ACHN (cell line): Measurements from ENCODE around the gene NCAPD3.

ENCODE experiments used
- DNase-seq: peaks from one replicate; pipeline ENCODE4 v3.0.0-alpha.2; 2015
- in situ Hi-C: cut with HindIII; loops from 2 replicates; pipeline ENCODE4 v1.10.0; 2017; ENCODE audit warnings: low sequenced_read_pairs, low pct_ligation_motif_present, low pct_unique_long_range_greater_than_20kb

The NCAPD3 gene

GRCh38 chr11:134150195-134150903, 73.4 kb downstream of the NCAPD3 start:
- in situ Hi-C loops = no loop called here

GRCh38 chr11:134149371-134149770, 74.4 kb downstream of the NCAPD3 start:
- no peak for DNase-seq
- in situ Hi-C loops = no loop called here

More at GRCh38 chr11:134150195-134150903, 73.4 kb downstream of the NCAPD3 start:
- no peak for DNase-seq

GRCh38 chr11:134146598-134146997, 77.2 kb downstream of the NCAPD3 start:
- no peak for DNase-seq
- in situ Hi-C loops = no loop called here

GRCh38 chr11:134145715-134146114, 78.1 kb downstream of the NCAPD3 start:
- in situ Hi-C loops = no loop called here
- DNase-seq = no peak

- in situ Hi-C loops = no loop called here
- no peak for DNase-seq
These were observed 79.0 kb downstream of the NCAPD3 start for GRCh38 chr11:134144744-134145143.

GRCh38 chr11:134143801-134144200, 80.0 kb downstream of the NCAPD3 start:
- in situ Hi-C loops = no loop called here
- no peak for DNase-seq

- DNase-seq = no peak
- in situ Hi-C loops = no loop called here
These were observed 81.2 kb downstream of the NCAPD3 start for GRCh38 chr11:134142536-134142935.

GRCh38 chr11:134140961-134141490, 82.7 kb downstream of the NCAPD3 start:
- no peak for DNase-seq
- in situ Hi-C loops = no loop called here

GRCh38 chr11:134139873-134140331, 83.9 kb downstream of the NCAPD3 start:
- in situ Hi-C loops = no loop called here
- DNase-seq = peak; percentile 62

- DNase-seq = no peak
- in situ Hi-C loops = no loop called here
These were observed 84.4 kb downstream of the NCAPD3 start for GRCh38 chr11:134139303-134139872.

- no peak for DNase-seq
- in situ Hi-C loops = no loop called here
These were observed 85.4 kb downstream of the NCAPD3 start for GRCh38 chr11:134138376-134138775.

- in situ Hi-C loops = no loop called here
- DNase-seq = no peak
These were observed 89.6 kb downstream of the NCAPD3 start for GRCh38 chr11:134134167-134134566.

- DNase-seq = no peak
These were observed 91.0 kb downstream of the NCAPD3 start for GRCh38 chr11:134132808-134133207.

GRCh38 chr11:134131628-134132244, 92.0 kb downstream of the NCAPD3 start:
- in situ Hi-C loops = no loop called here
- no peak for DNase-seq

More at GRCh38 chr11:134132808-134133207, 91.0 kb downstream of the NCAPD3 start:
- in situ Hi-C loops = no loop called here

- no peak for DNase-seq
- in situ Hi-C loops = no loop called here
These were observed 97.4 kb downstream of the NCAPD3 start for GRCh38 chr11:134126217-134126822.

GRCh38 chr11:134125507-134125906, 98.3 kb downstream of the NCAPD3 start:
- in situ Hi-C loops = no loop called here
- DNase-seq = no peak

GRCh38 chr11:134124660-134125451, 98.9 kb downstream of the NCAPD3 start:
- in situ Hi-C loops = no loop called here
- DNase-seq = no peak

GRCh38 chr11:134120921-134121526, 102.7 kb downstream of the NCAPD3 start:
- in situ Hi-C loops = no loop called here
- no peak for DNase-seq
